Measurements from ENCODE around the gene PRR7. TPM values are rescaled to one million over a fixed set of nuclear protein-coding genes. Genes with fewer than 3 reads are reported as not detected.

The PRR7 gene
- total and polyA plus RNA-seq, 2 of the 13 experiments (the other 11 are each of a cell fraction or from before 2014, with no cell fraction given), result 4.8 to 5.0 TPM

DNA sequence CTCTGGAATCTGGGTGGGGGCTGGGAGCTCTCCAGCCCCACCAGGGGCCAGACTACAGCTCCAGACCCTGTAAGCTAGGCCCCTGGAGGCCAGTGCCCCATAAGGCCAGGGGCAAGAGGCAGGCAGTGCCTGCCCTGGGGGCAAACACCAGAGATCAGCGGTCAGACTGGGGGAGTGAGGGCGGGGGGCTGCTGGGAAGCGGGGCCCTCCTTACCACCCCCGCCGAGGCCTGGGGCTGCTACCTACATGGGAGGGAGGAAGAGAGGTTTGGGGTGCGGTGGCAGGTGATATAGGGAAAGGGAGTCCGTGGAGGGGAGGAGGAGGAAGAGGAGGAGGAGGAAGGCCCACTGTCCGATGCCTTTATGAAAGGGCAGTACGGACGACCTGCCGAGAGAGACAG, 12.7 kb downstream of the PRR7 start:
- ChIA-PET POLR2A (no interaction called here), CTCF (ENCODE audit: low intra/inter-chr PET ratio, low total read pairs) (no interaction called here)
- Histone ChIP-seq H3K27me3 (ENCODE audit: control insufficient read depth in 1 of 2, insufficient read depth in 2 of 2, low read length in 2 of 2) (no peaks in the 10 kb centered on the region; a peak in 1 of 5 replicates), H2AFZ (ENCODE audit: low read length) (no peak overlapping the region), H3K4me2 (ENCODE audit: low read depth, low read length) (no peak overlapping the region), H3K9me3 (ENCODE audit: low read length) (no peaks in the 10 kb centered on the region), H3K9ac (ENCODE audit: insufficient read depth, low read depth, low read length) (no peak overlapping the region), H4K20me1 (ENCODE audit: insufficient read depth, low read length) (peaks cover 12% of the 10 kb centered on the region; the same call in 1 of the 2 replicates), H3K4me3 (replicated peaks in 1 of 3; ENCODE audit: insufficient read depth in 1 of 3, low read depth in 2 of 3, low read length in 3 of 3) (no peak overlapping the region), H3K4me1 (ENCODE audit: insufficient read depth, low read length) (peaks cover 11% of the 10 kb centered on the region; the same call in 1 of the 2 replicates), H3K27ac (ENCODE audit: extremely low read length, insufficient read depth, low read length) (no peak overlapping the region), H3K79me2 (ENCODE audit: insufficient read depth, low read length) (no peaks in the 10 kb centered on the region), H3K36me3 (replicated peaks in 1 of 2; ENCODE audit: control insufficient read depth in 1 of 2, insufficient read depth in 2 of 2, low read length in 2 of 2) (peaks cover 0 to 4% of the 10 kb centered on the region in 2 experiments; a peak in 1 of 5 replicates)
- TF ChIP-seq, protein P1, sequence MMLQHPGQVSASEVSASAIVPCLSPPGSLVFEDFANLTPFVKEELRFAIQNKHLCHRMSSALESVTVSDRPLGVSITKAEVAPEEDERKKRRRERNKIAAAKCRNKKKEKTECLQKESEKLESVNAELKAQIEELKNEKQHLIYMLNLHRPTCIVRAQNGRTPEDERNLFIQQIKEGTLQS (CRISPR knock-in tag; IDR thresholded peaks at IDR 0.05), result no peak
- TF ChIP-seq, protein P2, sequence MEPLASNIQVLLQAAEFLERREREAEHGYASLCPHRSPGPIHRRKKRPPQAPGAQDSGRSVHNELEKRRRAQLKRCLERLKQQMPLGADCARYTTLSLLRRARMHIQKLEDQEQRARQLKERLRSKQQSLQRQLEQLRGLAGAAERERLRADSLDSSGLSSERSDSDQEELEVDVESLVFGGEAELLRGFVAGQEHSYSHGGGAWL (CRISPR knock-in tag; IDR thresholded peaks at IDR 0.05), result no peak
- TF ChIP-seq HNRNPLL (IDR thresholded peaks at IDR 0.05; ENCODE audit: low read depth, low read length, poor library complexity, severe bottlenecking), result no peak
- no peak for TF ChIP-seq ZNF136 (CRISPR knock-in tag; IDR thresholded peaks at IDR 0.05; ENCODE audit: low read depth)
- no peak for TF ChIP-seq MNT (IDR thresholded peaks at IDR 0.05)
- TF ChIP-seq ZNF552 (CRISPR knock-in tag; IDR thresholded peaks at IDR 0.05; ENCODE audit: borderline replicate concordance), result no peak
- TF ChIP-seq THAP8 (CRISPR knock-in tag; IDR thresholded peaks at IDR 0.05; ENCODE audit: borderline replicate concordance), result no peak
- no peak for TF ChIP-seq ZNF720 (CRISPR knock-in tag; IDR thresholded peaks at IDR 0.05)
- TF ChIP-seq ZSCAN9 (CRISPR knock-in tag; IDR thresholded peaks at IDR 0.05; ENCODE audit: borderline replicate concordance), result no peak
- no peak for TF ChIP-seq JUNB (CRISPR knock-in tag; IDR thresholded peaks at IDR 0.05; ENCODE audit: borderline replicate concordance)
- no peak for TF ChIP-seq ELF3 (CRISPR knock-in tag; IDR thresholded peaks at IDR 0.05)
- no peak for TF ChIP-seq TAF15 (IDR thresholded peaks at IDR 0.05; ENCODE audit: low read depth, low read length, poor library complexity, severe bottlenecking)
- TF ChIP-seq ZNF615 (CRISPR knock-in tag; IDR thresholded peaks at IDR 0.05; ENCODE audit: borderline replicate concordance), result no peak
- no peak for TF ChIP-seq RAD21 (CRISPR knock-in tag; IDR thresholded peaks at IDR 0.05)
- TF ChIP-seq, protein P3, sequence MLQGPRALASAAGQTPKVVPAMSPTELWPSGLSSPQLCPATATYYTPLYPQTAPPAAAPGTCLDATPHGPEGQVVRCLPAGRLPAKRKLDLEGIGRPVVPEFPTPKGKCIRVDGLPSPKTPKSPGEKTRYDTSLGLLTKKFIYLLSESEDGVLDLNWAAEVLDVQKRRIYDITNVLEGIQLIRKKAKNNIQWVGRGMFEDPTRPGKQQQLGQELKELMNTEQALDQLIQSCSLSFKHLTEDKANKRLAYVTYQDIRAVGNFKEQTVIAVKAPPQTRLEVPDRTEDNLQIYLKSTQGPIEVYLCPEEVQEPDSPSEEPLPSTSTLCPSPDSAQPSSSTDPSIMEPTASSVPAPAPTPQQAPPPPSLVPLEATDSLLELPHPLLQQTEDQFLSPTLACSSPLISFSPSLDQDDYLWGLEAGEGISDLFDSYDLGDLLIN (CRISPR knock-in tag; IDR thresholded peaks at IDR 0.05; ENCODE audit: borderline replicate concordance), result no peak
- TF ChIP-seq TBX2 (CRISPR knock-in tag; IDR thresholded peaks at IDR 0.05; ENCODE audit: borderline replicate concordance), result no peak
- TF ChIP-seq HMG20A (CRISPR knock-in tag; IDR thresholded peaks at IDR 0.05; ENCODE audit: borderline replicate concordance), result no peak
- no peak for TF ChIP-seq JDP2 (CRISPR knock-in tag; IDR thresholded peaks at IDR 0.05; ENCODE audit: borderline replicate concordance)
- no peak for TF ChIP-seq NPAS2 (CRISPR knock-in tag; IDR thresholded peaks at IDR 0.05; ENCODE audit: borderline replicate concordance)
- no peak for ATAC-seq
- intact Hi-C loops (cut with micrococcal nuclease; ENCODE audit: unreplicated experiment), result no loop called here
- BruUV-seq (replicated peaks), result no TSS peak
- WGBS (ENCODE audit: low lambda C conversion rate), result 95% methylated on average over 11 of the region's 11 CpGs
- no peak for FAIRE-seq
- in situ Hi-C loops (cut with HindIII; ENCODE audit: extremely low pct_ligation_motif_present, low pct_unique_long_range_greater_than_20kb), result loop anchor here (5.0 to 25.0 kb wide), 2 partner anchors 72 to 347 kb away; no protein-coding TSS in a partner anchor
- DNase-seq (ENCODE audit: low spot score), result no peak

All from HepG2 (cell line).